ENCODE measurements around the gene CCDC197.

The CCDC197 gene

DNA sequence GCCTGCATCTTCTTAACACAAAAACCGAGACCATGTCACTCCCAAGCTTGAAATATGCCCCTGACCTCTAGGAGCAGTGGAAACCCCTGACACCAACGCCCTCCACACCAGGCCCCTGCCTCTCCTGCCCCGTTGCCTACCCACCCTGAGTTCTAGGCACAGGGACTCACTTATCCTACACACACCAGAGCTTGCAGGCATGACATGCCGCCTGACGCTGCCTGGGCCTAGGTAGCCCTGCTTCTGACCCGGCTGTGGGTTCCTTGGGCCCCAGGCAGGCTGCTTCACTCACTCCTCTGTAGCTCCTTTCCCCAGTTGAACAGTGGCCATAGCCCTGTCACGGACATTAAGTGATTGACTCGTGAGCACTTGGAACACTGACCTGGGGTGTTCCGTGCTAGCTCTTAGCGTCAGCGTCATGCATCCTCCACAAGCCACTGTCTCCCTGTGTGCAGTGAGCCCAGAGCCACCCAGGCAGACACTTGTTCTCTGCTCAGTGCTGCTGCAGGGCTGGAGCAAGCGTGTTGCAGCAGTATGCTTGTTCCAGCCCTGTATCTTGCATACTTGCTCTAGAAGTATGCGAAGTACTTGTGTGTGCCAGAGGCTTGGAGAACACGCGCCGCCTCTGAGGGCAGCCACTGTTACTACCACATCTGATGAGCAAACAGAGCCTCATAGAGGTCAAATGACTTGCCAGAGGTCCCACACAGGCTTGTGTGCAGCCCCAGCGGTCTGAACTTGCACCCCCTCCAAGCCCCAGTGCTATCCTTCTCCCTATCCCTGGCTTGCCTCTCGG, 44.6 kb downstream of the CCDC197 start:
- TF ChIP-seq, protein P1, sequence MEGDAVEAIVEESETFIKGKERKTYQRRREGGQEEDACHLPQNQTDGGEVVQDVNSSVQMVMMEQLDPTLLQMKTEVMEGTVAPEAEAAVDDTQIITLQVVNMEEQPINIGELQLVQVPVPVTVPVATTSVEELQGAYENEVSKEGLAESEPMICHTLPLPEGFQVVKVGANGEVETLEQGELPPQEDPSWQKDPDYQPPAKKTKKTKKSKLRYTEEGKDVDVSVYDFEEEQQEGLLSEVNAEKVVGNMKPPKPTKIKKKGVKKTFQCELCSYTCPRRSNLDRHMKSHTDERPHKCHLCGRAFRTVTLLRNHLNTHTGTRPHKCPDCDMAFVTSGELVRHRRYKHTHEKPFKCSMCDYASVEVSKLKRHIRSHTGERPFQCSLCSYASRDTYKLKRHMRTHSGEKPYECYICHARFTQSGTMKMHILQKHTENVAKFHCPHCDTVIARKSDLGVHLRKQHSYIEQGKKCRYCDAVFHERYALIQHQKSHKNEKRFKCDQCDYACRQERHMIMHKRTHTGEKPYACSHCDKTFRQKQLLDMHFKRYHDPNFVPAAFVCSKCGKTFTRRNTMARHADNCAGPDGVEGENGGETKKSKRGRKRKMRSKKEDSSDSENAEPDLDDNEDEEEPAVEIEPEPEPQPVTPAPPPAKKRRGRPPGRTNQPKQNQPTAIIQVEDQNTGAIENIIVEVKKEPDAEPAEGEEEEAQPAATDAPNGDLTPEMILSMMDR (conservative IDR thresholded peaks at IDR 0.05; ENCODE audit: control insufficient read depth, insufficient read depth, low read depth, low read length), result no peak
- no peak overlapping the region for H3K4me3 ChIP-seq (ENCODE audit: control insufficient read depth, low read depth, low read length)
- peak; percentile 88 for DNase-seq (ENCODE audit: low read depth)

DNA sequence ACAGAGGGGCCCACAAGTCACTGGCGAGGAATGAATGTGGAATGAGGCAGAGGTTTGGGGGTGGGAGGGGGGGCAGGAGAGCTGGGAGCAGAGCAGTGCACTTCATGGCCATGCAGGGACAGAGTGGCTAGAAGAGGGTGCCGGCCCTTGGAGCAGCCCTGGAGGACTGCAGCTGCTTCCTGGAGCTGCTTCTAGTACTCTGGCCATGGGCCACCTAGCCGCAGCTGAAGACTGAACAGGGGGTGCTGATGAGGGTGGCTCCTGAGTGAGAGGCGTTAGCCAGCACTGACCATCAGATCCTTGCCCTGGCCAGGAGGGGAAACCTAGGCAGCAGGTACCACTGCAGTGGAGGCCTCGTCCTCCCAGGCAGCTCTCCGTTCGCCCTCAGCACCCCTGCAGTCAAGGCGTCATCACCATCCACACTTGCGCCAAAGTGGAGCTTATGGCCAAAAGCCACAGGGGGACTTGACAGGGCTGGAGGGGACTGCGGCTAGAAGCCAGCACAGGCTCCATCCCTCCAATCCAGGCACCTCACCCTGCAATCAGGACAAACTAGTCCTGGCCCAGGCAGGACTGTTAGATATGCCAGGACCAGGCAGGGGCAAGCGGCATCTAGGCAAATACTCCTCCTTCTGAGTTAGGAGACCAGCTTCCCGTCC, 45.5 kb downstream of the CCDC197 start:
- DNase-seq (ENCODE audit: low read depth), result no peak
- TF ChIP-seq, protein P1 (conservative IDR thresholded peaks at IDR 0.05; ENCODE audit: control insufficient read depth, insufficient read depth, low read depth, low read length), result no peak
- no peak overlapping the region for H3K4me3 ChIP-seq (ENCODE audit: control insufficient read depth, low read depth, low read length)

DNA sequence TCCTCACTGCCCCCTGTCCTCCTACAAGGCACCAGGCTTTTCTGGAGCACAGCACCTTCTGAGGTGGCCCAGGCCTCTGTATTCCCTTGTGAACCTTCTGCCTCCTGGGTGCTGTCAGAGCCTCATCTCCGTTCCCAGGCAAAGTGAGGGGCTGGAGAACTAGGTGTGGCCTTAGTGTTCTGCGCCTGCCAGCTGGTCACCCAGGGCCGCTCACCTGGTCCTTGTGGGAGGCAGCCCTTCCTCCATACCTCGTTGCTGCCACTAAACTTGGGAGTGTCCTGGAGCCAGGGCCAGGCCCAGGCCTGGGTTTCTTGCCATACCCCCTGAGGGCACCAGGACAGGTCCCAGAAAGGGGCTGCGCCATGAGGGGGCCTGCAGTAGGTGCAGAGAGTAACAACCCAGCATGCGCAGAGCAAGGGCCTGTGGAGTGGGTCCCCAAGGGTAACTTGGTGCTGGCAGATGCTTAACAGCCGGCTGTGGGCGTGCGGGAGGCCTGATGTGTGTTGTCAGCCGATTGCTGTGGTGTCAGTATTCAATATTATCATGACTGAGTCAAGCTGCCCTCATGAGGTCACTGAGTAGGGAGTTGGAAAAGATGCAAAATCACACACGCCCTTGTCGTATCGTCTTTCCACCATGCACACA, 46.1 kb downstream of the CCDC197 start:
- no peak overlapping the region for H3K4me3 ChIP-seq (ENCODE audit: control insufficient read depth, low read depth, low read length)
- peak; percentile 47 for DNase-seq (ENCODE audit: low read depth)
- TF ChIP-seq, protein P1 (conservative IDR thresholded peaks at IDR 0.05; ENCODE audit: control insufficient read depth, insufficient read depth, low read depth, low read length), result no peak

DNA sequence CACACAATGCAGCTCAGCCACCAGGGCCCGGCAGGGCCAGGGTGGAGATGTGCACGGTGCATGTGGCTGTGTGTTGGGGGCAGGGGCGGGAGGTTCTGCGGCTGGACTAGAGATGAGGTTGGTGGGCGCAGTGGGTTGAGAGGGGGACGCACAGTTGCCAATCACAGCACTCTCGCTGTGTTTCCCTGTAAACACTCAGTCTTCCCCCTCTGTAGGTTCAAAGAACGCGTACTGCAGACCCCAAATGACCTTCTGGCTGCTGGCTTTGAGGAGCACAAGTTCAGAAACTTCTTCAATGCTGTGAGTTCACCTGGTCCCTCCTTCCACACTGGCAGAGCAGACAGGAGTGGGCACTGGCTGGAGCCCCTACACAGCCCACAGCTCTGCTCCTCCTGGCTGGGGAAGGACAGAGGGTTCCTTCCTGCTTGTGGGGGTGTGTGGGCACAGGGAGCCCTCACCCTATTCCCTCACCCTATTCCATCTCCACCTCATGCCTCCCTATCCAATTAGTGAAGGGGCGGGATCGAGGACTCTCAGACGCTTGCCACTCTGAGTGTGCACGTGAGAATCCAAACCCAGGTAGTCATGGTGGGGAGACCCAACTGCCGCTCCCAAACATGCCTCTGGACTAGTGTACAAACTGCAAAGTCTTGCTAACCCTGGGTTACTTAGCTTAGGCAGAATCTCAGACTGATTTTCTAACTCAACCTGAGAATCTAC, 46.8 kb downstream of the CCDC197 start:
- DNase-seq (ENCODE audit: low read depth), result no peak
- TF ChIP-seq, protein P1 (conservative IDR thresholded peaks at IDR 0.05; ENCODE audit: control insufficient read depth, insufficient read depth, low read depth, low read length), result no peak
- no peak overlapping the region for H3K4me3 ChIP-seq (ENCODE audit: control insufficient read depth, low read depth, low read length)

DNA sequence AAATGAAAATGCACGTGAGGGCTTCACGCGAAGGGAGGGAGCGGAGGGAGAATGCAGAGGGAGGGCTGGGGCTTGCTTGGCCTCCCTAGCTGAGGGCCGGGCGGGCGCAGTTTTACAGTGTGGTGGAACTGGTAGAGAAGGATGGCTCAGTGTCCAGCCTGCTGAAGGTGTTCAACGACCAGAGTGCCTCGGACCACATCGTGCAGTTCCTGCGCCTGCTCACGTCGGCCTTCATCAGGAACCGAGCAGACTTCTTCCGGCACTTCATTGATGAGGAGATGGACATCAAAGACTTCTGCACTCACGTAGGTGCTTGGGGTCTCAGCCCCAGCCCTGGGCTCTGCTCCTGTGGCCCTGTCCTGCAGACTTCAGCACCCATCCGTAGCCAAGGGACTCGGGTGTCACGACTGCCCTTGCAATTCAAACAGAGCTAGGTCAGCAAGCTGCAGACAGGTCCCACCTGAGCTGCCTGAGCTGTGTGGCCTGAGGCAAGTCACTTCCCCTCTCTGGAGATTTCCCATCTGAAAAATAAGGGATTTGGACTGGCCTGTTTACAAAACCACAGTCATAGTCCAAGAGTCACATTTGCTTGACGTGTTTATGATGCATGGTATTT, 47.5 kb downstream of the CCDC197 start:
- TF ChIP-seq, protein P1 (conservative IDR thresholded peaks at IDR 0.05; ENCODE audit: control insufficient read depth, insufficient read depth, low read depth, low read length), result no peak
- no peak overlapping the region for H3K4me3 ChIP-seq (ENCODE audit: control insufficient read depth, low read depth, low read length)
- DNase-seq (ENCODE audit: low read depth), result no peak

DNA sequence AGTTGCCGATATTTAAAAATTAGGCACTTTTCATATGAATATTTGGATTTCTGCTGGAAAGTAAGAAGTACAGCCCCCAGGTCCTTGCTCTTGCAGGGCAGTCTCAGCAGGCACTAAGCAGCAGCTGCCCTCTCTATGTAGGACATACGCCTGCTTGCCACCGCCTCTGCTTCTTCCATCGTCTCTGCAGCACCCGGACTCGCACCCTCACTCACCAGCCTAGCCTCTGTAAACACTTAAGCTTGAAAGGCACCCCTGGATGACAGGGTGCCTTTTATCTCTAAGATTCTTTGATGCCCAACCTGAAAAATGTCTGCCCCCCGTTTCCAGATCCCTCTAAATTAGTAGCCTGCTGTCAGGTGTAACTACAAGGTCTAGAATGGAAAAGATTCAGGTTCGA, 48.0 kb downstream of the CCDC197 start:
- no peak for DNase-seq (ENCODE audit: low read depth)
- H3K4me3 ChIP-seq (ENCODE audit: control insufficient read depth, low read depth, low read length), result no peak overlapping the region
- TF ChIP-seq, protein P1 (conservative IDR thresholded peaks at IDR 0.05; ENCODE audit: control insufficient read depth, insufficient read depth, low read depth, low read length), result no peak

Data from fibroblast of mammary gland (primary cell).